NCI-H2107 (cell line): ENCODE measurements around the gene E2F6.
"Not testable (repeated sequence)": the region's sequence is repeated elsewhere in the genome, so short reads cannot be mapped to it uniquely, and the experiment has no call there.

Experiments
- DNase-seq: peaks from one replicate; lab custom pipeline; 2025; lab: John Stamatoyannopoulos, UW

The E2F6 gene

GRCh38 chr2:11411768-11412448 is 54.1 kb downstream of the E2F6 start:
- DNase-seq, result no peak

- no peak for DNase-seq
Observed at GRCh38 chr2:11411244-11411643, 54.7 kb downstream of the E2F6 start.

- DNase-seq, result no peak
Observed at GRCh38 chr2:11410101-11410500, 55.9 kb downstream of the E2F6 start.

GRCh38 chr2:11409572-11409959 is 56.4 kb downstream of the E2F6 start:
- no peak for DNase-seq

GRCh38 chr2:11408959-11409571 is 56.9 kb downstream of the E2F6 start:
- DNase-seq, result no peak

- DNase-seq, result no peak
Observed at GRCh38 chr2:11407413-11407812, 58.5 kb downstream of the E2F6 start.

GRCh38 chr2:11406958-11407381 is 59.0 kb downstream of the E2F6 start:
- DNase-seq, result no peak

GRCh38 chr2:11406267-11406957 is 59.5 kb downstream of the E2F6 start:
- DNase-seq, result no peak

- no peak for DNase-seq
Observed at GRCh38 chr2:11405599-11406266, 60.2 kb downstream of the E2F6 start.

GRCh38 chr2:11405074-11405406 is 60.9 kb downstream of the E2F6 start:
- not testable (repeated sequence) for DNase-seq

- DNase-seq, result no peak
Observed at GRCh38 chr2:11404376-11405073, 61.4 kb downstream of the E2F6 start.

GRCh38 chr2:11402436-11402835 is 63.5 kb downstream of the E2F6 start:
- DNase-seq, result no peak

- DNase-seq, result no peak
Observed at GRCh38 chr2:11399438-11399762, 66.6 kb downstream of the E2F6 start.

- no peak for DNase-seq
Observed at GRCh38 chr2:11398750-11399437, 67.1 kb downstream of the E2F6 start.

- DNase-seq, result no peak
Observed at GRCh38 chr2:11397513-11397912, 68.4 kb downstream of the E2F6 start.

- no peak for DNase-seq
Observed at GRCh38 chr2:11396467-11397445, 69.2 kb downstream of the E2F6 start.

- DNase-seq, result no peak
Observed at GRCh38 chr2:11396021-11396420, 69.9 kb downstream of the E2F6 start.

GRCh38 chr2:11395389-11395788 is 70.6 kb downstream of the E2F6 start:
- DNase-seq, result no peak
